T47D (cell line): ENCODE data around the gene LRBA.

Source experiments
- DNase-seq, 2 experiments: peaks; one replicate each; pipeline versions ENCODE4 v3.0.0 to v3.0.0-alpha.2; 2011 to 2012; ENCODE audit warnings: low read depth in 1 of 2, low spot score in 1 of 2
- JUND ChIP-seq: IDR thresholded peaks from 2 replicates; pipeline ENCODE4 v1.6.1; 2012; ENCODE audit warnings: low read depth
- in situ Hi-C: cut with HindIII; loops from 2 replicates; pipeline ENCODE4 v1.10.0; 2016; ENCODE audit warnings: low sequenced_read_pairs, low pct_unique_long_range_greater_than_20kb

Gene LRBA

GRCh38 chr4:150224896-150225591 lies 790.0 kb downstream of the LRBA start:
- in situ Hi-C loops: no loop called here
- TF ChIP-seq JUND: no peak
- DNase-seq: no peak

GRCh38 chr4:150219841-150220240 lies 795.2 kb downstream of the LRBA start:
- in situ Hi-C loops: no loop called here
- no peak for DNase-seq
- no peak for TF ChIP-seq JUND

- no peak for TF ChIP-seq JUND
- in situ Hi-C loops: no loop called here
Measured at GRCh38 chr4:150218447-150218846, 796.6 kb downstream of the LRBA start.

DNA sequence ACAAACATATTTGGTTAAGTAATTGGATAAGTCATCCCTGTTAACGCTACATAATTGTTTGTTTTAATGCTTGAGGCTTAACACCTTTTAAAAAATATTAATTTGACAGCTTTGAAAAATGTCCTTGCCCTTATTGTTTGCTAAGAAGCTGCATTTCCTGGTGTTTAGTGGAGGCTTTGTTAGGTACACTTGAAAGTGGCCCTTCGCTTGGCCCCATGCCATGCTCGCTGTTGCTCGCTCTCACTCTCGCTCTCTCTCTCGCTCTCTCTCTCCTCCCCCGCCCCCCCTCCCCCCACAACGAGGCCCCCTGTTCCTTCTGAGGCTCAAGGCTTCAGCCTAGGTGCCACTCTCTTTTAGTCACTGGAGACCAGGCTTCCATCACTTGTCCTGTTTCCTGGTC lies 797.3 kb downstream of the LRBA start:
- in situ Hi-C loops: no loop called here
- peak in 1 of 2 experiments; percentile 27 for DNase-seq
- TF ChIP-seq JUND: no peak

More at GRCh38 chr4:150218447-150218846, 796.6 kb downstream of the LRBA start:
- no peak for DNase-seq

DNA sequence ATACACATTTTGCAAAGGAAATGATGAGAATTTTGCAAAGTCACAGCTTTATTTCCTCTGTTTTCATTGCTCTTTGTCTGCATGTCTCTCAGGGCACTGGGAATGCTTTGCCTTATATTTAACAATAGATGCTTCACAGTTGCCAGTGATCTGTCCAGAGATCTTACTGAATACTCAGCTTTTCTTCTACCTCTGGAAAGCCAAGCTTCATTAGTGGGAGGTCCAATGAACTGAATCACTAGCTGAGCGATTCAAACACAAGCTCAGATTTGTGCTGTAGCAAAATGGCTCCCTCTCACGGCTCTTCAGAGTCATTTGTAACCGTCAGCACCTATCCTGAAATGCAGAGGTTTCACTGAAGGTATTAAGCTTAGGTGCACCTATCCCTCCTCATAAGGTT lies 797.9 kb downstream of the LRBA start:
- in situ Hi-C loops: no loop called here
- no peak for TF ChIP-seq JUND
- DNase-seq: peak; percentile 3 to 78

- no peak for TF ChIP-seq JUND
- in situ Hi-C loops: no loop called here
- no peak for DNase-seq
Measured at GRCh38 chr4:150216726-150217125, 798.4 kb downstream of the LRBA start.

- peak; percentile 9 to 92 for DNase-seq
- peak; percentile 35; the same call in 1 of the 2 replicates for TF ChIP-seq JUND
- in situ Hi-C loops: no loop called here
Measured at GRCh38 chr4:150215601-150216000, 799.5 kb downstream of the LRBA start.
